Panc1 (cell line): Measurements from ENCODE around the gene MGST2.

Source experiments
- CTCF ChIP-seq: fragments of 450-650 bp; IDR thresholded peaks from 2 replicates; pipeline ENCODE4 v1.5.1; 2017; ENCODE audit warnings: mild to moderate bottlenecking
- POLR2AphosphoS5 ChIP-seq: IDR thresholded peaks from 2 replicates; pipeline ENCODE4 v1.6.1; 2012; ENCODE audit warnings: mild to moderate bottlenecking, low read depth, low read length, moderate library complexity
- REST ChIP-seq, 2 experiments: IDR thresholded peaks; 2 replicates each; pipeline ENCODE4 v1.6.1; 2011 to 2012; ENCODE audit warnings: low read depth in 2 of 2, control low read depth in 1 of 2, low read length in 1 of 2, mild to moderate bottlenecking in 1 of 2, moderate library complexity in 1 of 2; ENCODE audit not compliant: insufficient read depth in 1 of 2
- TCF7L2 ChIP-seq: IDR thresholded peaks from 2 replicates; pipeline ENCODE4 v1.6.1; 2011; ENCODE audit warnings: mild to moderate bottlenecking, low read depth, low read length, inconsistent platforms

DNA sequence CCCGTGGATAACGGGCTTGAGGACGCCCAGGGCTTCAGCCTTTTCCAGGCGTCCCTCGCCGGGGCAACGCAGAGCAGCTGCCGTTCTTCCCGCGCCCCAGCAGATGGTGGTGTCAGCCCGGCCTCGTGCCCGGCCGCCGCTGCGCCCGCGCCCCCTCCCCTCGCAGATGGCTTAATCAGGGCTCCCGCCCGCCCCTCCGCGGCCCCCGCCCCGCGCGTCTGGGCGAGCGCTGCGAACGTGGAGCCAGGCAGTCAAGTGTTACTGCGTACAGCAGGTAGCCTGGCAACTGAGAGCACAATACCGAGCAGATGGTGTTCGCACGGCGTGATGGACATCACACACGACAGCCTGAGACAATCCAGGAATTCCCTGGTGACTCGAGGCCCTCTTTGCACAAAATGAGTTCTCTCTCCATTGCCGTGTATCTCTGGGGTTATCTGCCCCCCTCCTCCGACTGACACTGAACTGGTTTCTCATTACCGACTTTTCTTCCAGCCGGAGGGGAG lies 69.3 kb downstream of the MGST2 start:
- TF ChIP-seq CTCF (peak; percentile 83), REST (IDR thresholded peaks at IDR 0.05; ENCODE audit: insufficient read depth in 1 of 2, low read depth in 2 of 2, low read length in 1 of 2) (no peak), POLR2AphosphoS5 (no peak), TCF7L2 (no peak)
